ENCODE data around the gene RPL35A. TPM values are rescaled to one million over a fixed set of nuclear protein-coding genes. Genes with fewer than 3 reads are reported as not detected.
A peak's percentile ranks its signal among the peaks of the same experiment; 100 is the strongest.

The RPL35A gene
- total and polyA plus RNA-seq, 3 experiments from 2014 or later, result 1,301 to 1,628 (median 1,320) TPM

- CTCF ChIA-PET, result interaction anchor here (0.8 to 1.8 kb wide), 7 partner anchors 8 to 148 kb away, joined by 3 to 8 read pairs (median 3); no protein-coding TSS in a partner anchor
- POLR2A ChIA-PET, result interaction anchor here (0.7 to 1.4 kb wide), 2 partner anchors 13 to 15 kb away, joined by 3 read pairs; no protein-coding TSS in a partner anchor
- H3K27ac Mint-ChIP-seq, result no peak overlapping the region
Observed at GRCh38 chr3:197942956-197943556, 6.9 kb upstream of the RPL35A start.

GRCh38 chr3:197949191-197949777 lies 706 bp upstream of the RPL35A start:
- Histone ChIP-seq H3K36me3 (ENCODE audit: insufficient read depth, low read length) (peaks cover 35% of the 10 kb centered on the region), H3K27ac (ENCODE audit: low read depth, low read length) (peak overlapping the region; percentile 87), H3K4me3 (ENCODE audit: low read length) (peak overlapping the region; percentile 100), H3K9me3 (ENCODE audit: low read length) (no peaks in the 10 kb centered on the region), H3K4me1 (ENCODE audit: insufficient read depth, low read length) (peaks cover 38% of the 10 kb centered on the region), H3K27me3 (ENCODE audit: insufficient read depth, low read length, poor library complexity, severe bottlenecking) (no peaks in the 10 kb centered on the region)
- peak in 1 of 5 donors; percentile 50 for DNase-seq
- Mint-ChIP-seq H3K4me3 (peak overlapping the region; percentile 91 to 99 (median 96)), H3K9me3 (no peaks in the 10 kb centered on the region), H3K4me1 (peaks cover 37 to 44% (median 43%) of the 10 kb centered on the region in 3 donors), H3K36me3 (peaks cover 0 to 41% (median 18%) of the 10 kb centered on the region in 3 donors), H3K27ac (peak overlapping the region; percentile 96 to 100 (median 100)), H3K27me3 (no peaks in the 10 kb centered on the region)
- ChIA-PET CTCF (interaction anchor here (0.6 kb wide), 1 partner anchor 12 kb away, joined by 3 read pairs; no protein-coding TSS in a partner anchor), POLR2A (interaction anchor here (2.5 kb wide), 1 partner anchor 10 kb away, joined by 13 read pairs; a partner anchor contains a TSS)

More at GRCh38 chr3:197942956-197943556, 6.9 kb upstream of the RPL35A start:
- H3K36me3 Mint-ChIP-seq, result peaks cover 4 to 10% (median 7%) of the 10 kb centered on the region in 3 donors
- peak in 2 of 5 donors; percentile 36 to 43 for DNase-seq
- H3K36me3 ChIP-seq (ENCODE audit: insufficient read depth, low read length), result no peaks in the 10 kb centered on the region
- no peaks in the 10 kb centered on the region for H3K4me1 Mint-ChIP-seq
- no peak overlapping the region for H3K4me3 Mint-ChIP-seq
- no peaks in the 10 kb centered on the region for H3K27me3 ChIP-seq (ENCODE audit: insufficient read depth, low read length, poor library complexity, severe bottlenecking)
- H3K4me1 ChIP-seq (ENCODE audit: insufficient read depth, low read length), result no peaks in the 10 kb centered on the region
- H3K9me3 Mint-ChIP-seq, result no peaks in the 10 kb centered on the region
- H3K9me3 ChIP-seq (ENCODE audit: low read length), result no peaks in the 10 kb centered on the region
- no peak overlapping the region for H3K4me3 ChIP-seq (ENCODE audit: low read length)
- H3K27ac ChIP-seq (ENCODE audit: low read depth, low read length), result no peak overlapping the region
- no peaks in the 10 kb centered on the region for H3K27me3 Mint-ChIP-seq

GRCh38 chr3:197950677-197951061 lies 679 bp downstream of the RPL35A start:
- POLR2A ChIA-PET, result interaction anchor here (1.0 to 2.5 kb wide), 3 partner anchors 8 to 11 kb away, joined by 3 to 13 read pairs (median 6); partner anchors contain the start of gene LMLN

GRCh38 chr3:197951392-197951990 lies 1.5 kb downstream of the RPL35A start:
- Mint-ChIP-seq H3K27me3 (no peaks in the 10 kb centered on the region), H3K4me1 (peaks cover 37 to 56% (median 48%) of the 10 kb centered on the region in 3 donors), H3K4me3 (peak overlapping the region; percentile 91 to 99 (median 96)), H3K9me3 (no peaks in the 10 kb centered on the region), H3K36me3 (peaks cover 0 to 63% (median 21%) of the 10 kb centered on the region in 3 donors), H3K27ac (peak overlapping the region; percentile 96 to 100 (median 100))
- POLR2A ChIA-PET, result interaction anchor here (1.0 to 2.5 kb wide), 3 partner anchors 7 to 10 kb away, joined by 3 to 13 read pairs (median 6); partner anchors contain the start of gene LMLN
- Histone ChIP-seq H3K36me3 (ENCODE audit: insufficient read depth, low read length) (peaks cover 52% of the 10 kb centered on the region), H3K27me3 (ENCODE audit: insufficient read depth, low read length, poor library complexity, severe bottlenecking) (no peaks in the 10 kb centered on the region), H3K4me1 (ENCODE audit: insufficient read depth, low read length) (peaks cover 38% of the 10 kb centered on the region), H3K4me3 (ENCODE audit: low read length) (peak overlapping the region; percentile 100), H3K9me3 (ENCODE audit: low read length) (no peaks in the 10 kb centered on the region), H3K27ac (ENCODE audit: low read depth, low read length) (peak overlapping the region; percentile 87)
- DNase-seq, result no peak
- CTCF ChIA-PET, result interaction anchor here (1.2 kb wide), 1 partner anchor 9 kb away, joined by 3 read pairs; no protein-coding TSS in a partner anchor

More at GRCh38 chr3:197950677-197951061, 679 bp downstream of the RPL35A start:
- peaks cover 38% of the 10 kb centered on the region for H3K4me1 ChIP-seq (ENCODE audit: insufficient read depth, low read length)
- CTCF ChIA-PET, result interaction anchor here (1.0 to 1.2 kb wide), 2 partner anchors 8 to 130 kb away, joined by 3 to 4 read pairs; no protein-coding TSS in a partner anchor
- DNase-seq, result no peak
- Mint-ChIP-seq H3K4me3 (peak overlapping the region; percentile 91 to 99 (median 96)), H3K36me3 (peaks cover 0 to 54% (median 16%) of the 10 kb centered on the region in 3 donors), H3K27ac (peak overlapping the region; percentile 96 to 100 (median 100)), H3K4me1 (peaks cover 37 to 54% (median 48%) of the 10 kb centered on the region in 3 donors), H3K9me3 (no peaks in the 10 kb centered on the region), H3K27me3 (no peaks in the 10 kb centered on the region)
- peak overlapping the region; percentile 100 for H3K4me3 ChIP-seq (ENCODE audit: low read length)
- peaks cover 44% of the 10 kb centered on the region for H3K36me3 ChIP-seq (ENCODE audit: insufficient read depth, low read length)
- no peaks in the 10 kb centered on the region for H3K9me3 ChIP-seq (ENCODE audit: low read length)
- peak overlapping the region; percentile 87 for H3K27ac ChIP-seq (ENCODE audit: low read depth, low read length)
- H3K27me3 ChIP-seq (ENCODE audit: insufficient read depth, low read length, poor library complexity, severe bottlenecking), result no peaks in the 10 kb centered on the region

GRCh38 chr3:197952440-197952839 lies 2.5 kb downstream of the RPL35A start:
- no peak for DNase-seq
- peak overlapping the region; percentile 23 to 97 (median 46) for H3K4me3 Mint-ChIP-seq
- H3K9me3 Mint-ChIP-seq, result no peaks in the 10 kb centered on the region
- no peak overlapping the region for H3K4me3 ChIP-seq (ENCODE audit: low read length)
- no peaks in the 10 kb centered on the region for H3K27me3 Mint-ChIP-seq
- no peaks in the 10 kb centered on the region for H3K9me3 ChIP-seq (ENCODE audit: low read length)
- ChIA-PET CTCF (interaction anchor here (1.4 kb wide), 1 partner anchor 13 kb away, joined by 4 read pairs; no protein-coding TSS in a partner anchor), POLR2A (interaction anchor here (0.7 kb wide), 1 partner anchor 143 kb away, joined by 9 read pairs; no protein-coding TSS in a partner anchor)
- H3K27ac Mint-ChIP-seq, result peak overlapping the region in 6 of 8 donors; percentile 19 to 91 (median 68)
- H3K4me1 Mint-ChIP-seq, result peaks cover 45 to 66% (median 56%) of the 10 kb centered on the region in 3 donors
- peaks cover 0 to 72% (median 25%) of the 10 kb centered on the region in 3 donors for H3K36me3 Mint-ChIP-seq
- no peak overlapping the region for H3K27ac ChIP-seq (ENCODE audit: low read depth, low read length)
- peaks cover 60% of the 10 kb centered on the region for H3K36me3 ChIP-seq (ENCODE audit: insufficient read depth, low read length)
- peaks cover 38% of the 10 kb centered on the region for H3K4me1 ChIP-seq (ENCODE audit: insufficient read depth, low read length)
- no peaks in the 10 kb centered on the region for H3K27me3 ChIP-seq (ENCODE audit: insufficient read depth, low read length, poor library complexity, severe bottlenecking)

GRCh38 chr3:197953325-197953724 lies 3.3 kb downstream of the RPL35A start:
- Histone ChIP-seq H3K27me3 (ENCODE audit: insufficient read depth, low read length, poor library complexity, severe bottlenecking) (no peaks in the 10 kb centered on the region), H3K9me3 (ENCODE audit: low read length) (no peaks in the 10 kb centered on the region), H3K27ac (ENCODE audit: low read depth, low read length) (no peak overlapping the region), H3K36me3 (ENCODE audit: insufficient read depth, low read length) (peaks cover 60% of the 10 kb centered on the region), H3K4me1 (ENCODE audit: insufficient read depth, low read length) (peaks cover 42% of the 10 kb centered on the region), H3K4me3 (ENCODE audit: low read length) (no peak overlapping the region)
- Mint-ChIP-seq H3K4me1 (peaks cover 50 to 72% (median 65%) of the 10 kb centered on the region in 3 donors), H3K4me3 (peak overlapping the region in 6 of 7 donors; percentile 49 to 79 (median 60)), H3K27me3 (no peaks in the 10 kb centered on the region), H3K36me3 (peaks cover 0 to 77% (median 25%) of the 10 kb centered on the region in 3 donors), H3K9me3 (no peaks in the 10 kb centered on the region), H3K27ac (peak overlapping the region; percentile 73 to 92 (median 82))
- CTCF ChIA-PET, result interaction anchor here (1.4 kb wide), 1 partner anchor 12 kb away, joined by 4 read pairs; no protein-coding TSS in a partner anchor
- POLR2A ChIA-PET, result no interaction called here
- no peak for DNase-seq

- H3K4me3 ChIP-seq (ENCODE audit: low read length), result no peak overlapping the region
- Mint-ChIP-seq H3K27ac (peak overlapping the region in 6 of 8 donors; percentile 28 to 85 (median 74)), H3K27me3 (no peaks in the 10 kb centered on the region), H3K4me1 (peaks cover 55 to 78% (median 71%) of the 10 kb centered on the region in 3 donors), H3K36me3 (peaks cover 0 to 78% (median 28%) of the 10 kb centered on the region in 3 donors), H3K9me3 (no peaks in the 10 kb centered on the region), H3K4me3 (peak overlapping the region in 5 of 7 donors; percentile 10 to 73 (median 59))
- no peak overlapping the region for H3K27ac ChIP-seq (ENCODE audit: low read depth, low read length)
- CTCF ChIA-PET, result no interaction called here
- H3K9me3 ChIP-seq (ENCODE audit: low read length), result no peaks in the 10 kb centered on the region
- H3K4me1 ChIP-seq (ENCODE audit: insufficient read depth, low read length), result peaks cover 48% of the 10 kb centered on the region
- POLR2A ChIA-PET, result no interaction called here
- peaks cover 60% of the 10 kb centered on the region for H3K36me3 ChIP-seq (ENCODE audit: insufficient read depth, low read length)
- DNase-seq, result no peak
- no peaks in the 10 kb centered on the region for H3K27me3 ChIP-seq (ENCODE audit: insufficient read depth, low read length, poor library complexity, severe bottlenecking)
Observed at GRCh38 chr3:197953881-197954280, 3.9 kb downstream of the RPL35A start.

Data from CD8-positive, alpha-beta memory T cell (primary cell).